Pulmonary artery endothelial cell (primary cell): ENCODE results near the gene HOATZ. TPM values are rescaled to one million over a fixed set of nuclear protein-coding genes. Genes with fewer than 3 reads are reported as not detected.

ENCODE experiments used
- DNase-seq: peaks from one replicate; pipeline ENCODE4 v3.0.0-alpha.2; 2011; ENCODE audit warnings: low read depth, low spot score
- total RNA-seq: library from RNA; depleted of rRNA; stranded (reverse); fragments of >200 nt; gene quantifications from 2 replicates; pipeline ENCODE4 v1.2.3, GENCODE V29; 2014

The HOATZ gene
- not detected in 2 replicates for total RNA-seq

DNA sequence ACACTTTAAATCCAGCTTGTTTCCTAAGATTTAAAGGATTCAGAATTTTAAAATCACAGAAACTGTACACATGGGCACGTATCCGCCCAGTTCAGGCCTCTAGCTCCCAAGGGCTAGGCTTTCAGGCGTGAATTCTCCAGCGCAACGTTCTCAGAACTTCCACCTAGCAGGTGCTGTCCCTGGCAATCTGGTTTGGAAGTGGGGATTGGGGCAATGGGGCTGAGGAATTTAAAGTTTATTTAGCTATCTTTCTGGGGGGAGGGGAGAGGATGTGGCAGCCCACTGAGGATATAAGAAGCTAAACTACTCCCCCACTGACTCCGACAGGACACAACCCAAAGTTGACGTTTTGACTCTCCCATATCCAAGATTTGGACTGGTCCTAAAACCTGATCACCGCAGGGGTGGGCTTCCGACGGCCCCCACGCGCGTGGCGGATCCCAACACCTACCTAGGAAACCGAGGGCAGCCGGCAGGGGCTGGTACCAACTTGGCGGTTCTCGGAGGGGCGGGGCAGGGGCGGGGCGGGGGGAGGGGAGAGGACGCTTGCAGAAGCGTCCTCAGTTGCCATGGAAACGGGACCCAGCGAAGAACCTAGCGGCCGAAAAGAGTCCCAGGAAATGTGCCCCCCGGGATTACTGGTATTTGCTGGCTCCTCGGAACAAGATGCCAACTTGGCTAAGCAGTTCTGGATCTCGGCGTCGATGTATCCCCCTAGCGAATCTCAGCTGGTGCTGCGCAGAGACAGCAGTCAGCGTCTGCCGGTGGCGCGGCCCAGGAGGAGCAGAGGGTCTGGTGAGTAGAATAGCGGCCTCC lies at the start of gene HOATZ:
TSS of gene HOATZ (plus strand) at position 563 of the 816 bp plus-strand sequence. CDS start at position 570, 7 bp downstream.
- DNase-seq = no peak

DNA sequence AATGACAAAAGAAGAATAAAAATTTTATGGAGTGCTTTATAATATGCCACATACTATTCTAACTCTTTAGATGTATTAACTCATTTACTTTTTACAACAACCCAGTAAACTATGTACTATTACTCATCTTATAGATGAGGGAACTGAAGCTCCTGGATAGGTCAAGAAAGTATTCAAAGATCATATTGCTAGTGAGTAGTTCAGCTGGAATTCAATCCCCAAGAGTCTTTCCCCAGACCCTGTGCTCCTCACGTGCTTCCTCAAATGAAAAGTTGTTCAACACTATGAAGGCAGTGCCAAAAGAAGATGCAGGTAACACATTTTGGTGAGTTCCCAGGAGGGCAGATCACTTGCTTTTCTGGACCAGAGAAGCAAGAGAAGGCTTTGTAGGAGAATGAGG lies 49.2 kb upstream of the HOATZ start:
- no peak for DNase-seq

DNA sequence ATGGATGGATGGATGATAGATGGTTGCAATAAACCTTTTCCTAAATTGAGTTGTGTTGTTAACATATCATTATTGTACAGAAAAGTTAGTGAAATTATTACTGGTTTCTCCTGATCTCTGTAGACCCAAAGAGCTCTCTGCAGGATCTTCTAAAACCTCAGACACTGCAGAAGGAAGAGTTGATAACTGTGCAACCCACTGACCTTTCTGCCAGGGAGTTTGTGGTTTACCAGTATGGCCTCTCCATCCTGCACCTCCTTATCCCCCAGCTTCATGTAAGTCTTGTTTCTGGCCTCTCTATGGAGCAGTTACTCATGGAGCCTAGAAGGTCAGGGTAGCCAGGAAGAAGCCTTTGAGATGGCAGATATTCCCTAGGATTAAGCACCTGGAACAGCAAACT lies 48.0 kb upstream of the HOATZ start:
- no peak for DNase-seq

DNA sequence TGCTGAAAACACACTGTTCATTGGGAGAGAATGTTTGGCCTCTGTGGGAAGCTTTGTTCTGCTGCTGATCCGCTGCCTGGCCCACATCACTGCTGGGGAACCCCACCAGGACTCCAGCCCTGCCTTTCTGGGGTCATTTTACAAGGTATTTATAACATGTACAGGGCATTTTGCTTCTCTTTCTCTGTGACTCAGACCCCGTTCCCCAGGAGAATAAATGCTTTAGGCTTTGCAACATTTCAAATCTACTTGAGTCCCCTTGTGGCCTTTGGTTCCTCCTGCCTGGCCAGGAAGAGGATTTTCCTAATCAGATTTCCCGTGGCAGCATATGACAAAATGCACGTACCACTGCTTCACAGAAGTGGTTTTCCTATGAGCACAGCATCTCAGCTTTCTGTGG lies 45.4 kb upstream of the HOATZ start:
- DNase-seq = no peak

DNA sequence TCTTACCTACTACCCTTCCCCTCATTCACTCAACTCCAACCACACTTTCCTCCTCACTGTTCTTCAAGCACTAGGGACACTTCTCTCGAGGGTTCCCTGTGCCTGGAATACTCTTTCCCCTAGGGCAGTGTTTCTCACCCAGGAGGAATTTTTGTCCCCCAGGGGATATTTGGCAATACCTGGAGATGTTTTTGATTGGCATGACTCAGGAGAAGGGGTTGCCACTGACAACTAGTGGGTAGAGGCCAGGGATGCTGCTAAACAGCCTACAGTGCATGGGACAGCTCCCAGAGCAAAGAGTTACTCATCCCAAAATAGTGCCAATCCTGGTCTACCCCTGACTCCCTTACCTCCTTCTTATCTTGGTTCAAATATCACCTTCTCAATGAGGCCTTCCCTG lies 42.4 kb upstream of the HOATZ start:
- DNase-seq = no peak

DNA sequence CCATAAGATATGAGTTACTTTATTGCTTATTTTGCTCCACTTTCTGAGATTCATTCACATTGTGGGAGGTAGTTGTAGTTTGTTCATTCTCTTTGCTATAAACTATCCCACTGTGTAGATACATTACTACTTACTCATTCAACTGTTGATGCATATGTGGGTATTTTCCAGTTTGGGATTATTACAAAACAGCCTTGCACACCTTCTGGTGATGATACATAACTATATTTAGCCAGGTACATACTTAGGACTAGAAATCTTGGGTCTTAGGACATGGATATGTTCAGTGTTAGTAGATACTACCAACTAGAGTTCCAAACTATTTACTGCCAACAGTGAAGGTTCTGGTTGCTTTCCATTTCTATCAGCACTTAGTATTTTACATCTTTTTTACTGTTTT lies 40.1 kb upstream of the HOATZ start:
- DNase-seq = no peak

DNA sequence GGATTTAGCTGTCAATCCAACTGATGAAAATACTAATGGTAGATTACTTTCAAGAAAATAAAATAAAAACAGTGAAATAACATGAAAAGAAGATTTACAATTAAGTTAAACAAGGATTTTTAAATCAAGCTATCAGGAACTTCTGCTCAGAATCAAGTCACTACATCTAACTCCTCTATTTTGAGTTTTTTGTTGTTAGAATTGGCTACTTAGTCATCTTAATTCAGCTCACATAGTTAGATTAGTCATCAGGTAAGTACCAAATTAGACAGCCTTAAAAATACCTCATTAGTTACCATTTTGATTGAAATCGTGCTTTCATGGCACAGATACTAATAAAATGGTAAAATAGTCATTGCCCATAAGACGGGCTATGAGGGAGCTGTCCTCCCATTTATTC lies 38.2 kb upstream of the HOATZ start:
- no peak for DNase-seq

DNA sequence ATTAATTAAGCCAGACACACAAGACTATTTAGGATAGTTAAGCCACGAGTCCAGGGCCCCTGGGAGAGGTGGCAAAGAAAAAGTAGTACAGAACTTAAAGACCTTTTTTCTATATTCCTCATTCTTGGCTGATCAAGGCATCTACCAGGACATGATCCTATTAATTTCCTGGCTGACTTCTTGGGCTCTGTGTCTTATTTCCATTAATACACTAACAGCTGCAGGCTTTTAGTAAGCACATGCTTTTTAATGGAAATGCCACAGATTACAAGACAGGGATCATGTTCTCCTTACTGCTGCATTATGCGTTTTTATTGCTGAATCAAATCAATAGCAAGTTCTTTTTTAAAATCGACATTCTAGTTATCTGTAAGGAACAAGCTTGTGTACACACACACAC lies 37.6 kb upstream of the HOATZ start:
- no peak for DNase-seq

DNA sequence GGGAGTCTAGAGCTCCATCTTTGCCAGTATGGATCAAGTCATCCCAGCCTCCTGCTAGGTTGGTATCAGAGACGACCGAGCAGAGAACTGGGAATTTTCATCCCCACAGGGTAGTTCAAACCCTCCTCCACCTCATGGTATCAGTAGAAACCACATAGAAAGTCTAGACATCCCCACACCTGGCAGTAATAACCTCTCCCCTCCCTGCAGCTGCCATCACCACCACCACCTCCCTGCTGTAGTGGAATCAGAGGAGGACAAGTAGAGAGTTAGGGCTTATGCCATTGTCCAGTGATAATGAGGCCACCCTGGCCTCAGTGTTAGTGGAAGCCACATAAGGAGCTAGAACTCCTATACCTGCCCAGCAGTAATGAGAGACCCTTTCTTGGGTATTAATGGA lies 36.7 kb upstream of the HOATZ start:
- DNase-seq = no peak

DNA sequence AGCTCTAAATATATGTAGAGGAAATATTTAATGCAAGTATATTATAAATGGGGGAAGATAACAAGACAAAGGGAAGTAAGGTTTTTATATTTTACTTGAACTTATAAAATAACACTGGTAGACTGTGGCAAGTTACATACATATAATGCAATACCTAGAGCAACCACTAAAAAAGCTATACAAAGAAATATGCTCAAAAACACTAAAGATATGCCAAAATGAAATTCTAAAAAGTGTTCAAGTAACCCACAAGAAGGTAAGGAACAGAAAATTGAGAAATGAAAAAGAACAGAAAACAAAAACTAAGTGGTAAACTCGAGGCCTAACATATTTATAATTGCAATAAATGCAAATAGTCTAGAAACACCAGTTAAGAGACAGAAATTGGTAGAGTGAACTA lies 34.9 kb upstream of the HOATZ start:
- no peak for DNase-seq

DNA sequence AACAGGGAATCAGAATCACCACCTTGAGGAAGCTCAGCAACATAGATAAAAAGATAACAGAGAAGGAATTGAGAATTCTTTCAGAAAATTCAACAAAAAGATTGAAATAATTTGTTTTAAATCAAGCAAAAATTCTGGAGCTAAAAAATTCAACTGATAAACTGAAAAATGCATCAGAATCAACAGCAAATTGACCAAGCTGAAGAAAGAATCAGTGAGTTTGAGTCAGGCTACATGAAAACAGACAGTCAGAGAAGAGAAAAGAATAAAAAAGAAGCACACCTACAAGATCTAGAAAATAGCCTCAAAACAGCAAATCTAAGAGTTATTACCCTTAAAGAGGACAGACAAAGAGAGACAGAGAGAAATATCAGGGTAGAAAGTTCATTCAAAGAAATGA lies 31.1 kb upstream of the HOATZ start:
- no peak for DNase-seq

DNA sequence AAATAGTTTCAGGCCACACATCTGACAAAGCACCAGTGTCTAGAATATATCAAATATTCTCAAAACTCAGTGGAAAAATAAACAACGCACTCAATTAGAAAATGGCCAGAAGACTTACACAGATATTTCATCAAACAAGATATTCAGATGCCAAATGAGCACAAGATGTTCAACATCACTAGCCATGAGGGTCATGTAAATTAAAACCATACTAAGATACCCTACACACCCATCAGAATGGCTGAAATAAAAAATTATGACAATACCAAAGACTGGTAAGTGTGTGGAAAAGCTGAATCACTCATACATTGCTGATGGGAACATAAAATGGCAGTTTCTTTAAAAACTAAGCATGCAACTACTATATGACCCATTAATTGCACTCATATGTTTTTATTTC lies 24.1 kb upstream of the HOATZ start:
- no peak for DNase-seq

DNA sequence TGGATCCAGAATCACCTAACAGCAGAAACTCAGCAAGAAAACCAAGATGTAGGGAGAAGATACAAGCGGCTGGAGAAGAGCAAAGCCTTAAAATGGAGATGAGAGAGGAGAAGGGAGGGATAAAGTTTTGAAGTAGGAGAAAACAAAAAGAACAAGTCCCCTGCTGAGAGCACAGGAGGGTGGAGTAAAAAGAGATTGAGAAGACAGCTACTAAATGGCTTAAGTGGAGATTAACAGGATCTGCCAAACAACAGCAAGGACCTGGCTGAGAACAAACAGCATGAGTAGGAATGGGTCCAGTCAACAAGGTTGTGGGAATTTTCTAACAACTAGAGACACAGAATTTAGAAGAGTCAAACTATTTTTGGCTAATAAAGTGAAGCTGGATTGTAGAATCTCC lies 20.5 kb upstream of the HOATZ start:
- no peak for DNase-seq

DNA sequence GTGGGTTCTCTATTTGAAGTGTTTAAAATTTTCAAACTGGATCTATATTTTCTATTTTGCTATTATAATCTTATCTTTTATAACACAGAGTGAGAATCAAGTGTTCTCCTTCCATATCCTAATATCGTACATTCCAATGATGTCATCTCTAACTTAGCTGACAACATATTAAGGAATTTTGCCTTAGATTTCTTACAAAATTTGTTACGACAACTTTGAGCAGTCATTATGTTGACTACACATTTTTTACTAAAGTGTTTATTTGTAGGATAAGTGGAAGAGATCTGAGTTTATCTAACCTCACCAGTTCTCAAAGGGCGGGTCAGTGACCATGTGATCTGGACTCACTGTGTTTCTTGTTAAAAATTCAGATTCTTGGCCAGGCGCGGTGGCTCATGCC lies 15.1 kb upstream of the HOATZ start:
- DNase-seq = no peak

DNA sequence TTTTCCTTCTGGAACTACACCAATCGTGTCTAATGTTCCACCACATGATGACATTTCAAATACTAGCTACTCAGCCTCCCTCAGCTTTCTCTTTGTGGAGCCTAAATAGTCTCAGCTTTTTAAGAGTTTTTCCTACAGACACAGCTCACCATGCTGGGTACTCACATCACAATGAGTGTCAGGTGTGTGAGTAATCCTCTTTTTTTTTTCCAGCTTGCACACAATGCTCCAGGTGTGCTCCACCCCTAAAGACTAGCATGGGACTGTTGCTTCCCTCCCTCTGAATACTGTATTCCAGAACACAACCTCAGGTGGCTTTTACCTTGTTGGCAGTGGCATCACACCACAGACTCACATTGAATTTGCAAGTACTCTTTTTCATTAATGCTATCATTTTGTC lies 14.1 kb upstream of the HOATZ start:
- no peak for DNase-seq

DNA sequence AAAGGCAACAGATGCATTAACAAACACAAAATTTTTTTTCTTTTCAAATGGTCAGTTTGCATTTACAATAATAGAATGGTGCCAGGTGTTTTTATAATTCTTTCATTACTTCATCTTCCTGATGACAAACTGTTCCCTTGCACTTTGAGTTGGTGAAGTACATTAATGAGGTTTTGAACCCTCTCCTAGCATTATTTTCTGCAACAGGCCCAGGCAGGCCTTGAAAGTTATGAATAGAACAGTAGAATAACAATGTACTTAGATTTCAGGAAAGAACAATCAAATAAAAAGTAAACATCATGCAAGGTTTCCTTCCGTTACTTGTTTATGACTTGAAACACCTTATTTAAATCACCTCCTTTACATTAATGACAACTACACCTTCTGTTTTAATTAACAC lies 12.0 kb upstream of the HOATZ start:
- no peak for DNase-seq

DNA sequence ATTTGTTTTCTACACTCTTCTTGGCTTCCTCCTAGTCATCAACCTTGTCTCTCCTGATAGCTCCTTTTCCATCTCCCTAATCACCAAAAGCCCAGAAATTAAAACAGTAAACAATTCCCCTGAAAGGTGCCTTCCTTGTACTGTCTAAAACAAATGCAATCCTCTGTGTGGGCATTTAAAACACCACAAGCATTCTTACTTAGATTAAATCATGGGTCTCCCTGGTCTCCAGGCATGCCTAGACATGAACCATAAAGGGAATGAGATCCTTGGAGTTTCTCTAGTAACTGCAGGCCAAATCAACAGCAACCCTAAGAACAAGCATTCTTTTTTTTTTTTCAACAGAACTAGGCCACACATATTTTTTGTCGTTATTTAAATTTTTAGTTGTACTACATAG lies 4.3 kb upstream of the HOATZ start:
- DNase-seq = no peak

DNA sequence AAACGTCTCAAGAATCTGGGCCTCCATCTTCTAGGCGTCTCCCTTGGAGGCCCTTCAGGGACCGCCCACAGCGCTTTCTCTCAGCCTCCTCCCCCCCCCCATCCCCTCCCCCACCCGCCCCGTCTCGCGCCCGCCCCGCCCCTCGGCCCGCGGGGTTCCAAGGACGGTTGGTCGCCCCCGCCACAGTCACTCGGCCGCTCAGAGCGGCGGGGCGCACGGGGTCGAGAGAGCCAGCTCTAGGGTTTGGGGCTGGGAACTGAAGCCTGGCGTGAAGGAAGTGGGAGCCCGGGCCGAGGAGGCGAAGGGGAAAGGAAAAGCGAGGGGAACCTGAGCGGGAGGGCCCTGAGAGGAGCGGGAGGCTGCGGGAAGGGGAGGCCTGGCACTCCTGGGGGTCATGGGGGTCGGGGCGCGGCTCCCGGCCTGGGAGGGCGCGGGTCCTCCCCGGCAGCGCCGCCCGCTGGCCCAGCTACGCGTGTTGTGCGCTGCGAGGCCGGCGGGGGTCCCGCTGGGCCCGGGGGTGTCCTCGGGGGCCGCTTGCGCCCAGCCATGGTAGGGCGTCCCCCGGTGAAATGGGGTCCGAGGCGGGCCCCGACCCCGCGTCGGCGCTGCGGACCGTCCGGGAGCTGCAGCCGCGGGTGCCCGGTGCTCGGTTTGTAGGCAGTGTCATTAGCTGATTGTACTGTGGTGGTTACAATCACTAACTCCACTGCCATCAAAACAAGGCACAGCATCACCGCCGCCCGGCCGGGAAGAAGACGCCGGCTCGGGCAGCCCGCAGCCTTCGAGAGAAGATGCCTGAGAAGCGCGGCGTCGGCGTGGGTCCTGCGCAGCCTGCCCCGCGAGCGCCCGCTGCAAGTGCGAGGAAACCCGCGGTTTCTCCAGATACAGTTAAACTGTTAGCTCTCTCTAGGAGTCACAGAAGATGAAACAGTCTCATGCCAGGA lies 2.0 kb upstream of the HOATZ start, which contains the start of gene BTG4:
TSS of gene BTG4 (minus strand) at position 91 of the 944 bp plus-strand sequence. CDS start 13,610 bp downstream, outside the sequence.
- no peak for DNase-seq

DNA sequence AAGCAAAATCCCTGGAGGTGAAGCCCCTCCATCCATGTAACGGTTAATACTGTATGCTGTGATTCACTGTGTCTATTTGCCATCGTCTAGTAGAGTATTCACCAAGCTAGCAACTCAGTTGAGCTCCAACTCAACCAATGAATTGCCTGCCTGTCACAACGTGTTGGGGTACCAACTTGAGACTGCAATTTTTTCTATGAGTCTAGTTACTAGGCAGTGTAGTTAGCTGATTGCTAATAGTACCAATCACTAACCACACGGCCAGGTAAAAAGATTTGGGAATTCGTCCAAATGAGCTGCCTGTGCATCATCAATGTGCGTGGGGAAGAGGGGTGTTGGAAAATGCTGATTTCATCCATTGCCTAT lies 1.4 kb upstream of the HOATZ start:
- DNase-seq = no peak

DNA sequence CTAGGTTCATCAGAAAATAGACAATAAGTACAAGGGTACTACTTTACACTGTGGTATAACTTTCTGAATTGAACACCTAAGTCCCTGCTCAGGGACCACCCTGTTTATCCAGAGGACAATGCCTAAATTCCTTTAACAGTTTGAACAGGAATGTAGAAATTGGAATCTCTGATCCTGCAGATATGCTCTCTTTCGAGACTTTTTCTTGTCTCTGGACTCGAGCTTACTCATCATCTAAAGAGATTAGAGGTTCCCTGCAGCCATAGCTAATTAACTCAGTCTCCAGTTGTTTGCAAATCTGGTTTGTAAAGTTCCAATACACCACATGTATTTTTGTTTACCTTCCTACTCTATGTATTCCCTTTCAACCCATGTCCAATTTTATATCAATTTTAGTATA lies 1.0 kb downstream of the HOATZ start:
- DNase-seq = no peak

DNA sequence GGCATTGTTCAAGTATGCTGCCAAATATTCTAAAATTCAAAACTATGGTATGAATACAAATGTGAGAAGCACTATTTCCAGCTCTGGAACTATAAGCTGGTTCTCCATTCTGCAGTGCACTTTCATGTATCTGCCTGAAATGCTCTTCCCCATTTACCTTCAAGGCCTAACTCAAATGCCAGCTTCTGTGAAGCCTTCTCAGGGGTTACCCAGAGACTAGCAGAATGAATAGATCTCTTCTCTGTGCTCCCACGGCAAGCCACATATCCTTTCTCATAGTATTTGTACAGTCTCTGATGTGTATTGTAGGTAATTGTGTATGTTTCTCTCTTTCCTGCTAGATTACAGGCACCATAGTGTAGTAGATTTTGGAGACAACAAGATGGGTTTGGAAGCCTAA lies 4.1 kb downstream of the HOATZ start:
- DNase-seq = no peak

DNA sequence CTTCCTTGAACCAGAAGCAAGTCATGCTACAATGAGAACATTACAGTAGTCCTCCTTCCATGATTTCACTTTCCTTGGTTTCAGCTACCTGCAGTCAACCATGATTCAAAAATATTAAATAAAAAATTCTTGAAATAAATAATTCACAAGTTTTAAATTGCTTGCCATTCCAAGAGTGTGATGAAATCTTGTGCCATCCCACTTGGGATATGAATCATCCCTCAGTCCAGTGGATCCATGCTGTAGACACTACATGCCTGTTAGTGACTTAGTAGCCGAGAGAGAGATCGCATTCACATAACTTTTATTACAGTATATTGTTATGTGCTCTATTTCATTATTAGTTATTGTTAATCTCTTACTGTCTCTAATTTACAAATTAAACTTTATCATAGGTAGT lies 6.0 kb downstream of the HOATZ start:
- DNase-seq = no peak

DNA sequence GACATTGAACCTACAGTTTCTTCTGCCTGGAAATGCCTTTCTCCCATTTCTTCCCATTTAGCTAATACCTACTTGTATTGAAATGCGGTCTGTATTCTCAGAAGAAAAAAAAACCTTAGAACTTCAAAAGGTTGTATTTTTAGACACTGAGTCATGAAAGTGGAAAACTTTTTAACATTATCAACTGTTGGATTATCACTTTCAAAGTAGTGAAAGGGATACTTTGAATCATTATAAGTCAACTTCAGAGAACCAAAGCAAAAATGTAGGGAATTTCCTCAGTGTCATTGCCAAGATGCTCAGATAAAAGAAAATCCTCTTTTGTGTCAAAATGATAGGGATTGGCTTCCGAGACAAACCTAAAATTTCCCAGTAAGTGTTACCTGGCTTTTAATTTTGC lies 6.6 kb downstream of the HOATZ start:
- no peak for DNase-seq
